Central memory CD8-positive, alpha-beta T cell (primary cell): ENCODE measurements around the gene BTBD9.

Source experiments
- ATAC-seq: fragments of 150-1000 bp; cut with Tn5 transposase; replicated peaks from 2 replicates; pipeline ENCODE4 v1.10.0; 2022; ENCODE audit warnings: mild to moderate bottlenecking, moderate FRiP score, moderate number of reproducible peaks; ENCODE audit not compliant: poor library complexity, severe bottlenecking; ENCODE audit errors: extremely low read depth
- DNase-seq, 2 donors: peaks; one replicate each; pipeline ENCODE4 v3.0.0; 2021; ENCODE audit warnings: low spot score in 2 of 2
- H3K27ac Mint-ChIP-seq: one replicate; pipeline ENCODE4 v1.8.0; 2022; ENCODE audit warnings: low read depth, mild to moderate bottlenecking, moderate library complexity, mixed read lengths
- H3K27me3 Mint-ChIP-seq: one replicate; pipeline ENCODE4 v1.8.0; 2022; ENCODE audit warnings: mixed read lengths
- H3K36me3 Mint-ChIP-seq: one replicate; pipeline ENCODE4 v1.8.0; 2022; ENCODE audit warnings: mild to moderate bottlenecking, moderate library complexity, mixed read lengths; ENCODE audit not compliant: insufficient read depth
- H3K4me1 Mint-ChIP-seq: one replicate; pipeline ENCODE4 v1.8.0; 2022; ENCODE audit warnings: mixed read lengths
- H3K4me3 Mint-ChIP-seq: one replicate; pipeline ENCODE4 v1.8.0; 2022; ENCODE audit warnings: mild to moderate bottlenecking, moderate library complexity, mixed read lengths
- H3K9me3 Mint-ChIP-seq: one replicate; pipeline ENCODE4 v1.8.0; 2022; ENCODE audit warnings: mixed read lengths

Gene BTBD9

DNA sequence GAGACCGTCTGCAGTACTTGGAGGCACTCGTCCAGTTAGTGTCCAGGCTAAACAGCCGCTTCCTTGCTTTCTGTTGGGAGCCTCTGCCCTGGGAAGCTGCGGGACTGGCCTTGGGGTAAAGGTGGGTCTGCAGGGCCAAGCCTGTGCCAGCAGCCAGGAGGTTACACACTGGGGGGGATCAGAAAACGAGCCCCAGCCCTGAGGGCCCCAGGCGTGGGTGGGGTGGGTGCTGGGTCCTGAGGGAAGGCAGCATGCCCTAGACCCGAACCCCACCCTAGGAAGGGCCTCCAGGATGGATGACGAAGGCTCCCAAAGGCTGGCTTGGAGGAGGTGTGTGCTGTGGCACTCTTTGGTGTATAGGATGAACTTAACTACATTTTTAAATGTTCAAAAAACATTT lies 485.0 kb downstream of the BTBD9 start:
- Mint-ChIP-seq H3K27me3 (no peaks in the 10 kb centered on the region), H3K9me3 (peaks cover 6% of the 10 kb centered on the region), H3K4me1 (peaks cover 27% of the 10 kb centered on the region), H3K36me3 (peaks cover 26% of the 10 kb centered on the region), H3K27ac (peak overlapping the region; percentile 25), H3K4me3 (no peak overlapping the region)
- ATAC-seq = no peak
- no peak for DNase-seq

DNA sequence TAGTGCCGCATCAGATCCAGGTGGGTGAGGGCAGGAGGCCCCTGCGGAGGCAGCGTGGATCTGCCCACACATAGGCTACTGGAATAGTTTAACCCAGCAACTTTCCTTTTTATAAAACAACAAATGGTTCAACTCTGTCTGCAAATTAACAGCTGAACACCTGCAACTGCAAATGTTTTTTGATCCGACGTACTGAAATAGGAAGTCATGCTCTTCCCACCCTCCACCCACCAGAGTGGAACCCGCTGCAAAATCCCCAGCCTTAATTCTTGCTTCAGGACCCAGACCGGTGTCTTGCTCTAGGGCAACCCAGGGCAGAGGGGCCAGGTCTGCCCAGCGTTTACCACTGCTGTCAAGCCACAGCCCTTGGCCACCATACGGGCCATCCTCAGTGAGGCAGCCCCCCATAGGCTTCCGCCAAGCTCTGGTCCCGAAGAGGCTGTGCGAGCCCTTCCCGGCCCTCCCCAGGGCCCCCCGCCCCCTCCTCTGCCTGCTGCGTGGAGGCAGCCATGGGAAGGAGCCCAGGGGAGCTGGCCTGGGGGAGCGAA lies 485.9 kb downstream of the BTBD9 start:
- peaks cover 22% of the 10 kb centered on the region for H3K36me3 Mint-ChIP-seq
- DNase-seq (no peak), ATAC-seq (no peak)
- H3K27ac Mint-ChIP-seq = no peak overlapping the region
- peaks cover 24% of the 10 kb centered on the region for H3K4me1 Mint-ChIP-seq
- H3K27me3 Mint-ChIP-seq = no peaks in the 10 kb centered on the region
- H3K9me3 Mint-ChIP-seq = peaks cover 4% of the 10 kb centered on the region
- no peak overlapping the region for H3K4me3 Mint-ChIP-seq

DNA sequence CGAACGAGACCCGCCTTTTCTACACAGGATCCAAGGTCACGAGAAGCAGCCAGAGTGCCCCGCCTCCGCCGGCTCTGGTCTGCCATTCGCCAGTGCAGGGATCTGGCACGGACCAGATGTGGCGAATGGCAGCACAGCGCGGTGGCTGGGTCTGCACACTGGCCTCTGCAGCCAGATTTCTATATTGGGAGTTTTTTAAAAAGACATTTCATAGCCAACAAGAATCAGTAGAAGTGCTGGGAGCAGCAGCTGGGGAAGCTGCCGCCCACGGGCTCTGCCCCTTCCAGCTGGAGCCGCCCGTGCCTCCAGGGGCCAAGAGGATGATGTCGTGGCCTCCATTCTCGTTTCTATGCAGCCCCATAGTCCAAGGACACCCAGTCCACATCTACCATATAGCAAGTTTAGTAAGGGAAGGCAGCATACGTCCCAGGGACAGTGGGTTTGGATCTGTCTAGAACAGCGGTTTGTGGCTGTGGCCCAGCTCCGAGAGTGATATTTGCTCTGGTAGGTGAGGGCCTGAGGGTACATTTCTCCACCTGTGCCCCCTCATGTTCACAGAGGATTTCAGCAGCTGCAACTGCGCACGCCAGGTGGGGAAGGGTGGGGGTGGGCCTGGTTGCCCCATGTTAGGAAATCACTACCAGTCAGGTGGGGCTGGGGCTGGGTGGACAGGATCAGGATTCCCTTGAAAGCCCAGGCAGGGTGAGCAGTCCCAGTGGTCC lies 486.5 kb downstream of the BTBD9 start:
- Mint-ChIP-seq H3K4me1 (peaks cover 20% of the 10 kb centered on the region), H3K27me3 (no peaks in the 10 kb centered on the region), H3K36me3 (peaks cover 20% of the 10 kb centered on the region), H3K27ac (no peak overlapping the region), H3K4me3 (no peak overlapping the region), H3K9me3 (no peaks in the 10 kb centered on the region)
- ATAC-seq (no peak), DNase-seq (no peak)

DNA sequence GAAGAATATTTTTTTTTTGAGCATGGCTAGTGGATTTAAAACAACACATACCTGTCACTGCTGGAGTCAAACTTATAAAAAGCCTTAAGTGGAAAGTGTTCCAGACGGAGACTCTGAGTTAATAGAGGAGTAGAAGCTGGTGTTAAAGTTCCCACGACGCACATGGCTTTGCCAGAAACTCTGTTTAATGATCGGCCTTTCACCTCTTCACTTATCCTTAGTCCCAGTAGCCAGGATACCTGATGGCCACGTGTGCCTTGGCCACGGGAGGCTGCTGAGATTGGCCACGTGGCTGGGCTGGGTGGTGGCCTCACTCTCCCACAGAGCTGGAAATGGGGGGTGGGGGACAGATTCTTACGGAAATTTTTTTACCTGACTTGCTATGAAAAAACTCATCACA lies 487.1 kb downstream of the BTBD9 start:
- peaks cover 15% of the 10 kb centered on the region for H3K36me3 Mint-ChIP-seq
- H3K4me3 Mint-ChIP-seq = no peak overlapping the region
- H3K27ac Mint-ChIP-seq = no peak overlapping the region
- no peaks in the 10 kb centered on the region for H3K9me3 Mint-ChIP-seq
- DNase-seq (no peak), ATAC-seq (no peak)
- H3K4me1 Mint-ChIP-seq = peaks cover 14% of the 10 kb centered on the region
- H3K27me3 Mint-ChIP-seq = no peaks in the 10 kb centered on the region

DNA sequence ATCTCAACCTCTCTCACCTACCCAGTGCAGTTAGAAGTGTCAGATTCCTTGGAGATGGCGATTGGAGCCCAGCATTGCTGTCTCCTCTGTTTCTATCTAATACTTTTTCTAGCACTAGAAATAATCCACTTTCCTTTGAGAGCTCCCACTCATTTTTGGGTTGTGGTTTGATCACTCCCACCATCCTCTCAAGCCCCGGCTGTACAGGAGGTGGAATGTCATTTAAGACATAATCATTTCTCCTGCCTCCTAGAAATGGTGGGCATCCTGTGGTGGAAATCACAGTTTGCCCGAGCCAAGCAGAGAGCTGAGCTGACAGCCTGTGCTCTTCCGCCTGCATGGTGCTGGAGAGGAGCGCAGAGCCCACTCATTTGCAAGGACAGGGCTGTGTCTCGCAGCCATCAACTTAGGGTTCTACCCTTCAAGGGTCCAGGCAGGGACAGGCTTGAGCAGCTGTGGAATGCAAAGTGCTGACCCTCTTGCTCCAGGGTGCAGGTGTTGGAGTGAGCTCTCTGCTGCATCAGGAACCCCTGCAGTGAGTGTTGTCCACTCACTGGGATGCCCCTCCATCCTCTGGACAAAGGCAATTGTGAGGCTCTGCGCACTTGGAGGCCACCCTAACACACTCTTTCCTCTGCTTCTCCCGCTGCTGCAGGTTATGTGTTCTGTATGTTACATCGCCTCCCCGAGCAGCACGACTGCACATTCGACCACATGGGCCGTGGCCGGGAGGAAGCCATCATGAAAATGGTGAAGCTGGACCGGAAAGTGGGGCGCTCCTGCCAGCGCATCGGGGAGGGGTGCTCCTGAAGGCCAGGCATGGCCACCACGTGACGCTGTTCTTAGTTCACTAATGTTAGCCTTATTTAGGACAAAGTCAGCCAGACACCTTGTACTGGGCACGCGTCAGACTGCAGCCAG lies 487.9 kb downstream of the BTBD9 start:
- Mint-ChIP-seq H3K27me3 (no peaks in the 10 kb centered on the region), H3K36me3 (peaks cover 18% of the 10 kb centered on the region), H3K9me3 (no peaks in the 10 kb centered on the region), H3K27ac (no peak overlapping the region), H3K4me3 (no peak overlapping the region), H3K4me1 (peaks cover 16% of the 10 kb centered on the region)
- ATAC-seq = no peak
- DNase-seq = no peak

DNA sequence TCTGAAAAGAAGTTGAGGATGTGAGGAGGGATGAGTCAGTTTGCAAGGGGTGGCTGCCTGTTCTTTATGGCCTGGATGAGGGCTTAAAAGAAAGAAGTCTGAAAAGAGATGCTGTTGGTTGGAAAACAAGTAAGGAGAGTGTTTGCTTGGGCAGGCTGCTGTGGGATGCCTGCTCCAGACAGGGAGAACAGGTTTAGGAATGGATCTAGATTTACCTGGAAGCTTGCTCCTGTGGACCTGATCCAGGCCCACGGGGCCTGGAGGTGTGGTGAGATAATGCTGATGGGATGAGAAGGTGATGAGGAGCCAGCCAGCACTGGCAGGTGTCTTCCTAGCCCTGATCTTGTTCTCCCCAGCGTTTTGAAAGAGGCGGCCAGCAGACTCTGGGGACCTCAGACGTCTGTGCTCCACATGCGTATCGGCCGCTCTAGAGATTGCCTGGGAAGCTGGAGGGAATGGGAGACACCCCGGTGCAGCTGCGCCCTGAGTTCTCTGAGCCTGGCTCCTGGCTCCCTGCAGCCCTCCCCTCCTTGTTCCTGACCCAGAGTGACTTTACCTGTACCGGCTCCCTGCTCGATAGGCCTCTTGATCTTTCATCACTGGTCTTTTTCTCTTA lies 488.9 kb downstream of the BTBD9 start:
- no peak for ATAC-seq
- Mint-ChIP-seq H3K36me3 (peaks cover 19% of the 10 kb centered on the region), H3K27ac (peak overlapping the region; percentile 47), H3K27me3 (no peaks in the 10 kb centered on the region), H3K4me3 (no peak overlapping the region), H3K9me3 (no peaks in the 10 kb centered on the region), H3K4me1 (peaks cover 26% of the 10 kb centered on the region)
- no peak for DNase-seq

DNA sequence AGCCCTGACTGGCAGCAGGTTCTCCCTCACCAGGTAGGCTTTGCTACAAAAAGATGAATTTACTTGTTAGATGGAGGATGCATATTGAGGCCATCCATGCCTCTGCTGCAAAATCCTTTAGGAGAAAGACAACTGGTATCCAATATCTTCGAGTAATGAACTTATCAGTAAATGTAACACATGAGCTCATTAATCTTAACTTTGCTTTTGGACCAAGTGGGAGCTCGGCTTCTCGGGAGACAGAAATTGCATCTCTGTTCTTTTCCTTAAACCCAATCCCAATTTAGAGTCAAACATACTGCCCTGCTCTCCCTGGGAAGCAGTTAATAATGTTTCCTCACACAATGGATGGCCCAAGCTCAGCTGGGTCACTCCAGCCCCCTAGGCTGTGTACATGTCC lies 489.7 kb downstream of the BTBD9 start:
- peaks cover 30% of the 10 kb centered on the region for H3K4me1 Mint-ChIP-seq
- no peaks in the 10 kb centered on the region for H3K9me3 Mint-ChIP-seq
- H3K4me3 Mint-ChIP-seq = no peak overlapping the region
- H3K27me3 Mint-ChIP-seq = no peaks in the 10 kb centered on the region
- DNase-seq (no peak), ATAC-seq (no peak)
- H3K36me3 Mint-ChIP-seq = peaks cover 18% of the 10 kb centered on the region
- H3K27ac Mint-ChIP-seq = peak overlapping the region; percentile 47

DNA sequence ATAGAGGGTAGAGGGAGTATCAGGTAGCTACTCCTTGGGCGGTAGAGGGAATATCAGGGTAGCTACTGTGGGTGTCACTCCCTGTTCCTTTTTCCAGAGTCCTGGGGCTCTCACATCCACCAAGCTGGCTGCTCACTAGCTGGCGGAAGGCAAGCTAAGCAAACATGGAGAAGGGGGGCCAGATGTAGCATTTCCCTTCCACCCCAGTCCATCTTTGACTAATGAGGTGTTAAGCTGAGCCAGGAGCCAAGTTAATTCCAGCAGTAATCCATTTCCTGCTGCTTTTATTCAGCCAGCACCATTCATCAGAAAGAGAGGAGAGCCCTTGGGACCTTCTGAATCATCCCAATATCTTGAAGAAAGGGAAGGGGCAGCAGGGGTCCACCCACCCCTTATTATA lies 490.2 kb downstream of the BTBD9 start:
- H3K4me1 Mint-ChIP-seq = peaks cover 32% of the 10 kb centered on the region
- no peaks in the 10 kb centered on the region for H3K9me3 Mint-ChIP-seq
- peaks cover 17% of the 10 kb centered on the region for H3K36me3 Mint-ChIP-seq
- H3K27ac Mint-ChIP-seq = no peak overlapping the region
- H3K4me3 Mint-ChIP-seq = no peak overlapping the region
- DNase-seq (no peak), ATAC-seq (no peak)
- no peaks in the 10 kb centered on the region for H3K27me3 Mint-ChIP-seq

DNA sequence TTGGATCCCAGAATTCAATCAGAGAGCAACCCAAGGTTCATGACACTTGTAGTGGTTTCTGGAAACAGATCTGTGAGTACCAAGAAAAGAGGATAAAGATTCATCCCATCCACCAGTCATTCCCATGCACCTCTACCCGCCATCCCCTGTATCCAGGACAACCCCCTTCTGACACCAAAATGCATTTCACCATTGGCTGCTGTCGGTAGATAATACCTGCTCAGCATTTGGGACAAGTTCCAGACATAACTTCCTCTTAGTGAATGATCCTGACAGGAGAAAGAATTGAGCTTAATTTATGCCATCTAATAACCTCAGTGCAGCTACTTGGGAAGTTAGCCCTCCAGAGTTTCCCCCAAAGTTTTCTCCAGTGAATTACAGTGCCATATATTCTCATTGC lies 491.1 kb downstream of the BTBD9 start:
- Mint-ChIP-seq H3K9me3 (no peaks in the 10 kb centered on the region), H3K36me3 (peaks cover 17% of the 10 kb centered on the region), H3K27ac (no peak overlapping the region), H3K4me1 (peaks cover 32% of the 10 kb centered on the region), H3K4me3 (no peak overlapping the region), H3K27me3 (no peaks in the 10 kb centered on the region)
- DNase-seq = no peak
- no peak for ATAC-seq

DNA sequence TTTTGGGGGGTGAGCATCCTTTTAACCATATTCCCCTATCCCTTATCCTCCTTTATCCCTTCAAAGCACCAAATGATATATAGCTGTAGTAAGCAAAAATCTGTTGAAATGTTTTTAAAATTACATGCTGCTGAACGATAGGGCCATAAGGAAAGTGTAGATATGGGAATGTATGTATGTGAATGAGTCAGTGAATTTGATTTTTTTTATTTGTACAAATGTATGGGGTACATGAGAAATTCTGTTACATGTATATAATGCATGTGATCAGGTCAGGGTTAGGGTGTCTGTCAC lies 493.0 kb downstream of the BTBD9 start:
- Mint-ChIP-seq H3K4me1 (peaks cover 38% of the 10 kb centered on the region), H3K9me3 (no peaks in the 10 kb centered on the region), H3K27me3 (no peaks in the 10 kb centered on the region), H3K4me3 (no peak overlapping the region), H3K27ac (no peak overlapping the region), H3K36me3 (peaks cover 16% of the 10 kb centered on the region)
- DNase-seq = no peak
- no peak for ATAC-seq

DNA sequence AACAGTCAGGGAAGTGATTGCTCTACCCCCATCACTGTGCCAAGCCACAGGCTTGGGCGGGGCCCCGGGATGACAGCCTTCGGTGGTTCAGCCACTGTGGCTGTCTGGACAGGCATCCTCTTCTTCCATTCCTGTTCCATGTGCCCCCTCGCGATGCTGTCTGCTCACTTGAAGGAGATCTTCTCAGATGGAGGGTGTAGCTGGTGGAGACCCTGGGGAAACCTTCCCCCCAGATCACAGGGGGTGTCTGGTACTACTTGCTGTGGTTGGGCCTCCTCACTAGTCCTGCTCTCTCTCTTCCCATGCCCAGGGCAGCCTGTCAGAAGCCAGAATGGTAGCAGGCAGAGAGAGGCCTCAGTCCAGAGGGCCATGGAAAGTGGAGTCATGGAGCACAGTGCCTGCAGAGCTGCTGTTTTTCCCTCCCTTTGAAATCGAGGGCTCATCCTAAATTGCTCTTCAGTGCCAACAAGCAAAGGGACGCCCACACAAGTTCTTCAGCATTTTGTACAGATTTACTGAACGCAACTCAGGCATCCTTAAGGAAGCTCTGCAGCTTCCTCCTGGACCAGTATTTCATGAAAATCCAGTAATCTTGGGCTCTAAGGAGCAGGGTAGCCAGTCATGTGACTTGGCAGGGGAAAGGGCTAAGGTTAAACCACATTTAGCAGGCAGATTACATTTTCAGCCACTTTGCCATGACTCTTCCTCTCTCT lies 493.6 kb downstream of the BTBD9 start:
- Mint-ChIP-seq H3K36me3 (peaks cover 18% of the 10 kb centered on the region), H3K27ac (no peak overlapping the region), H3K27me3 (no peaks in the 10 kb centered on the region), H3K4me3 (no peak overlapping the region), H3K9me3 (no peaks in the 10 kb centered on the region), H3K4me1 (peaks cover 38% of the 10 kb centered on the region)
- DNase-seq (no peak), ATAC-seq (no peak)

DNA sequence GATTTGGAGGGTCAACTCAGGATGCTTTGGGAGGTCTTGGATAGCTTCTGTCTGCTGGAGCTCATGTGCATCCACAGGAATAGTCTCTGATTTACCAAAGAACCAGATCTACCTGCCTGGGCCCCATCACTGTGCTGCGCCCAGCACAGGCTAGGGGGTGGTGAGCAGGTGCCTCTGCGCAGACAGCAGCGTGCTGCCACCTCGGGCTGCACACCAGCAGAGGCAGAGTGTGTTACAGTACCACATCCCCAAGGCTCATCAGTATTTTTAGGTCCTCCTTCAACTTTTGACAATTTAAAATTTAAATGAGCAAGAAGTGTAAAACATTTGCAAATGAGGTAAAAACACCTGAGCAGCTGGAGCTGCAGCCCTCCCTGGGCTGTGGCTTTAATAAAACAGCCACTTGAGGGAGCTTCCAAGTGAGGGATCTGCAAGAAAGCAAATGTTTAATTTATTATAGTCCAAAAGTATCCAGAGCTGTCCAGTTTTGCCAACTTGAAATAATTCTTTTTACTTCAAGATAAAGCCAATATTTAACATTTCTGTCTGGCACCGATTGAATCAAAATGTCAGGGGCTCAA lies 495.3 kb downstream of the BTBD9 start:
- Mint-ChIP-seq H3K36me3 (peaks cover 15% of the 10 kb centered on the region), H3K4me1 (peaks cover 39% of the 10 kb centered on the region), H3K27ac (no peak overlapping the region), H3K9me3 (no peaks in the 10 kb centered on the region), H3K27me3 (no peaks in the 10 kb centered on the region), H3K4me3 (no peak overlapping the region)
- ATAC-seq (no peak), DNase-seq (no peak)
